GM12875 (cell line): ENCODE data around the gene CDH15.

Experiments used
- H3K4me3 ChIP-seq: one replicate; pipeline ENCODE4 v1.5.1; 2011; ENCODE audit warnings: low read depth, low read length, control low read depth
- TF ChIP-seq, protein P1 (sequence below): IDR thresholded peaks from 2 replicates; pipeline ENCODE4 v1.5.1; 2011; ENCODE audit warnings: low read depth, mild to moderate bottlenecking, control low read depth, inconsistent platforms, low read length, moderate library complexity, borderline replicate concordance; ENCODE audit not compliant: insufficient read depth

The CDH15 gene

GRCh38 chr16:89147085-89147817 lies 24.3 kb upstream of the CDH15 start:
- TF ChIP-seq, protein P1, sequence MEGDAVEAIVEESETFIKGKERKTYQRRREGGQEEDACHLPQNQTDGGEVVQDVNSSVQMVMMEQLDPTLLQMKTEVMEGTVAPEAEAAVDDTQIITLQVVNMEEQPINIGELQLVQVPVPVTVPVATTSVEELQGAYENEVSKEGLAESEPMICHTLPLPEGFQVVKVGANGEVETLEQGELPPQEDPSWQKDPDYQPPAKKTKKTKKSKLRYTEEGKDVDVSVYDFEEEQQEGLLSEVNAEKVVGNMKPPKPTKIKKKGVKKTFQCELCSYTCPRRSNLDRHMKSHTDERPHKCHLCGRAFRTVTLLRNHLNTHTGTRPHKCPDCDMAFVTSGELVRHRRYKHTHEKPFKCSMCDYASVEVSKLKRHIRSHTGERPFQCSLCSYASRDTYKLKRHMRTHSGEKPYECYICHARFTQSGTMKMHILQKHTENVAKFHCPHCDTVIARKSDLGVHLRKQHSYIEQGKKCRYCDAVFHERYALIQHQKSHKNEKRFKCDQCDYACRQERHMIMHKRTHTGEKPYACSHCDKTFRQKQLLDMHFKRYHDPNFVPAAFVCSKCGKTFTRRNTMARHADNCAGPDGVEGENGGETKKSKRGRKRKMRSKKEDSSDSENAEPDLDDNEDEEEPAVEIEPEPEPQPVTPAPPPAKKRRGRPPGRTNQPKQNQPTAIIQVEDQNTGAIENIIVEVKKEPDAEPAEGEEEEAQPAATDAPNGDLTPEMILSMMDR, result no peak
- H3K4me3 ChIP-seq, result no peak overlapping the region

GRCh38 chr16:89149386-89149785 lies 22.2 kb upstream of the CDH15 start:
- TF ChIP-seq, protein P1, result no peak
- H3K4me3 ChIP-seq, result no peak overlapping the region

GRCh38 chr16:89150090-89150835 lies 21.3 kb upstream of the CDH15 start:
- H3K4me3 ChIP-seq, result no peak overlapping the region
- TF ChIP-seq, protein P1, result no peak

DNA sequence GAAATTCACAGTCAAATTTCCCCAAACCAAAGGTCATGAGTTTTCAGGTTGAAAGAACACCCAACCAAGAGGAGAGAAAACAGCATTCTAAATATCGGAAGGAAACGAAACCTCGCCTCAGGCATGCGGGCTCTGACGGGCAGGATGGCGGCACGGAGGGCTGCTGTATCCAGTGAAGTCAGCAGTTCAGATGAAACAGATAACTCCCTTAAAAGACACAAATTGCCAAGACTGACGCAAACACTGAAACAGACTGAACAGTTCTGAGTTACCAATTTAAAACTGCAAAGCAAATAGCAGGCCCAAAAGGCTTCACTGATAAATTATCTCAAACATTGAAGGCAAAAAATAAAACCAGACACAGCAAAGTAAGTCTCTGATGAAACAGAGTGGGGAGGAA lies 20.6 kb upstream of the CDH15 start:
- no peak overlapping the region for H3K4me3 ChIP-seq
- TF ChIP-seq, protein P1, result no peak

DNA sequence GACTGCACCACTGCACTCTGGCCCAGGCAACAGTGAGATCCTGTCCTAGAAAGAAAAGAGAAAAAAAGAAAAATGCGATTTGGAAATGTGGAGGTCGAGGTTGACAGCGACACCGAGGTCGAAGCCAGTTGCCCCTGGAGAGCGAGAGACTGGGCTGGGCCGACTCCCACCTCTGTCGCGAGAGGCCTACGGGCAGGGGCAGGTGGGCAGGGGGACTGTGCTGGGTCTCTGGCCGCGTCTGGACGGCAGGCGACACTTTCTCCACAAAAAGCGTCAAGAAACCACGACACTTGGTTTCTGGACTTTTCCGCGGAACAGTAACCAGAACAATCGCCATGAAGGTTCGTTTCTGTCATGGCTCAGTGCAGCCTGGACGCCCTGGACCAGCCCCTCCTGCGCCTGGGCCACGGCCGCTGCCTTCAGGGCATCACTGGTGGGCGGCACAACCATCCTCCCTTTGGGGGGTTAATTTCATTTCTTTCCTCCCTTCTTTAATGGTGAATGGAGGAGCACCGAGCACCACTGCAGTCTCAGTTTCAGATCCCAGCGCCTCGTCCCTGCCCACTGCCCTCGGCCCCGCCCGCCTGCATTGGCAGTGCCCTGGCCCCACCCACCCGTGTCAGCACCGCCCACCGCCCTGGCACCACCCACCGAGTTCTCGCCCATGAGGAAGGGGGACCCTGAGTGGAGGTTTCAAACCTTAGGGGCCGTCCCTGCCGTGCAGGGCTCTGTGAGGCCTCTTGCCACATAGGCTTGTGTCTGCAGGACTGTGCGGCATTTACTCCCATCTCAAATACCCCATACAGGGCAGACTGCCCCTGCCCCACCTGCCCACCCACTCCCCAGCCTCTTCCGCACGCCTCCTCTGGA lies 18.5 kb upstream of the CDH15 start:
- H3K4me3 ChIP-seq, result no peak overlapping the region
- TF ChIP-seq, protein P1, result no peak

DNA sequence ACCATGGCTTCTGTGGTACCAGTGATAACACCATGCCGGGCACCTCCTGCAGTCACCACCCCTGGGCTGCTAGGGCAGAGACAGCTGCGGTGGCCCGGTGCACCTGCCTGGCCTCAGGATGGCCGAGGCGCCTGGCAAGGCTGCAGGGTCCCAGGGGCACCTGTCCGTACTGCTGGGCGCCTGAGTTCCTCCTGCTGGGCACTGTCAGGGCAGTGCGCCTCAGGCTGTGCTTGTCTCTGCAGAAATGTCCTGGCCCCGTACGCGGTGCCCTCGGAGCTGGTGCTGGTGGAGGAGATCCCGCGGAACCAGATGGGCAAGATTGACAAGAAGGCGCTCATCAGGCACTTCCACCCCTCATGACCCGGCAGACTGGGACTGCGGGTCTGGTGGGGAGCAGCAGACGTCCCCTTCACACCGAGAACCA lies 17.7 kb upstream of the CDH15 start:
- H3K4me3 ChIP-seq, result no peak overlapping the region
- TF ChIP-seq, protein P1, result no peak
